GM12874 (cell line): ENCODE measurements around the gene LCN10.

ENCODE experiments used
- TF ChIP-seq, protein P1 (sequence below): IDR thresholded peaks from 2 replicates; pipeline ENCODE4 v1.5.1; 2011; ENCODE audit warnings: low read depth, mild to moderate bottlenecking, control low read depth, low read length, moderate library complexity; ENCODE audit not compliant: insufficient read depth

LCN10 gene

DNA sequence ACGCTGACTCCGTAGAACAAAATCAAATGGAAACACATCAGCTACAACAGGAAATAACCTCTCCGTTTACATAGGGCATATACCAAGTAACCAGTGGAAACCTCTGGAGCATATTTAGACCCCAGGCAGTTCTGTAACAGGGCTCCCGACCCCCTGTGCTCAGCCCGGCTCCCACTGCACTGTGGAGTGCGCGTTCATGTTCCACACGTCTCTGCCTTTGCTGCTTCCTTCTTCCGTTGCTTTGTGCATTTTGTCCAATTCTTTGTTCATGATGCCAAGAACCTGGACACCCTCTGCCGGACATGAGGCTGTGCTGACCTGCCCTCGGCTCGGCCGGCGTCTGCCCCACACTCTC, 49.6 kb downstream of the LCN10 start:
- TF ChIP-seq, protein P1, sequence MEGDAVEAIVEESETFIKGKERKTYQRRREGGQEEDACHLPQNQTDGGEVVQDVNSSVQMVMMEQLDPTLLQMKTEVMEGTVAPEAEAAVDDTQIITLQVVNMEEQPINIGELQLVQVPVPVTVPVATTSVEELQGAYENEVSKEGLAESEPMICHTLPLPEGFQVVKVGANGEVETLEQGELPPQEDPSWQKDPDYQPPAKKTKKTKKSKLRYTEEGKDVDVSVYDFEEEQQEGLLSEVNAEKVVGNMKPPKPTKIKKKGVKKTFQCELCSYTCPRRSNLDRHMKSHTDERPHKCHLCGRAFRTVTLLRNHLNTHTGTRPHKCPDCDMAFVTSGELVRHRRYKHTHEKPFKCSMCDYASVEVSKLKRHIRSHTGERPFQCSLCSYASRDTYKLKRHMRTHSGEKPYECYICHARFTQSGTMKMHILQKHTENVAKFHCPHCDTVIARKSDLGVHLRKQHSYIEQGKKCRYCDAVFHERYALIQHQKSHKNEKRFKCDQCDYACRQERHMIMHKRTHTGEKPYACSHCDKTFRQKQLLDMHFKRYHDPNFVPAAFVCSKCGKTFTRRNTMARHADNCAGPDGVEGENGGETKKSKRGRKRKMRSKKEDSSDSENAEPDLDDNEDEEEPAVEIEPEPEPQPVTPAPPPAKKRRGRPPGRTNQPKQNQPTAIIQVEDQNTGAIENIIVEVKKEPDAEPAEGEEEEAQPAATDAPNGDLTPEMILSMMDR = no peak

- TF ChIP-seq, protein P1 = no peak
Observed at GRCh38 chr9:136692185-136693134, 50.3 kb downstream of the LCN10 start.

- TF ChIP-seq, protein P1 = no peak
Observed at GRCh38 chr9:136691316-136692184, 51.2 kb downstream of the LCN10 start.

DNA sequence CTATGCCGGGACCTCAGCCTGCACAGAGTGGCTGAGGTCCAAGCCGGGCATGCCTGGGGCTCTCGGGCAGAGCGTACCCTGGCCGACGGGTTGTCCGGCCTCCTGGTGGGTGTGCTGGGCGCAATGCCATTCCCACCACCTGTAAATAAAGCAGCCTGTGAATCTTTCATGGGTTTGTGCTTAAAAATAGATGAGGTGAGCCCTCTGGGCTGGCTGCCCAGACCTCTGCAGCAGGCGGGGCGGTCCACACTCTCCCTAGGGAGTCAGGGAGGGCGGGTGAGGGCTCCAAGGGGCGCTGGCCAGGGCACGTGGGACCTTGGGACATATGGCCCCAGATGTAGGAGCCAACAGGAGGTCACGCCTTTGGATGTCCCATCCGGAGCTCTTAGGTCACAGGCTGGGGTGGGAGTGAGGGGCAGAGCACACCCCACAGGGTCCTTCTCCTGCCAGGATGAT, 51.9 kb downstream of the LCN10 start:
- TF ChIP-seq, protein P1 = no peak

GRCh38 chr9:136690104-136690805, 52.5 kb downstream of the LCN10 start:
- TF ChIP-seq, protein P1 = no peak

DNA sequence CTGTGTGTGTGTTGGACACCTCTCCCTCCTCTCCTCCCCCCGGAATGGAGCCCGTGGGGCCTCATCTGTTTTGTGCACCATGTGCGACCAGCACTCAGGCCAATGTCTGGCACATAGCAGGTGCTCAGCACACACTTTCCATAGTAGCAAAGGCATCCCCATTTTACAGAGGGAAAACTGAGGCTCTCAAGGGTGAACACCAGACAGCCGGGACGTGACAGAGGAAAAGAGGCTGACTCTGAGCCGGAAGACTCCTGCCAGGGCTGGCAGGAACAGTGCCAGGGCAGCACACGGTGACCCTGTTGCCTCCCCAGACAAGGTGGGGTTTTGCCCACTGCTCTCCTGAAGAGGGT, 53.7 kb downstream of the LCN10 start:
- TF ChIP-seq, protein P1 = no peak
